Activated naive CD8-positive, alpha-beta T cell treated with anti-CD3 and anti-CD28 coated beads, Interleukin-2, amount 50 U/mL, for 16 hours (primary cell): Measurements from ENCODE around the gene FAHD1.
"Not testable (repeated sequence)": the region's sequence is repeated elsewhere in the genome, so short reads cannot be mapped to it uniquely, and the experiment has no call there.

Source experiments
- DNase-seq: peaks from one replicate; pipeline ENCODE4 v3.0.0-alpha.2; 2020; ENCODE audit warnings: low read depth, low spot score

FAHD1 gene

GRCh38 chr16:1846416-1846815 is 19.4 kb downstream of the FAHD1 start:
- DNase-seq: no peak

GRCh38 chr16:1850981-1851380 is 24.0 kb downstream of the FAHD1 start:
- no peak for DNase-seq

GRCh38 chr16:1851793-1852192 is 24.8 kb downstream of the FAHD1 start:
- no peak for DNase-seq

GRCh38 chr16:1857433-1858097 is 30.6 kb downstream of the FAHD1 start:
- DNase-seq: no peak

- no peak for DNase-seq
These were observed 31.3 kb downstream of the FAHD1 start for GRCh38 chr16:1858189-1858865.

GRCh38 chr16:1859650-1860049 is 32.6 kb downstream of the FAHD1 start:
- no peak for DNase-seq

- no peak for DNase-seq
These were observed 34.7 kb downstream of the FAHD1 start for GRCh38 chr16:1861730-1862129.

- no peak for DNase-seq
These were observed 35.4 kb downstream of the FAHD1 start for GRCh38 chr16:1862394-1862793.

GRCh38 chr16:1863681-1864460 is 36.9 kb downstream of the FAHD1 start:
- no peak for DNase-seq

- no peak for DNase-seq
These were observed 39.1 kb downstream of the FAHD1 start for GRCh38 chr16:1865902-1866690.

GRCh38 chr16:1870365-1871082 is 43.5 kb downstream of the FAHD1 start:
- no peak for DNase-seq

- DNase-seq: no peak
These were observed 45.1 kb downstream of the FAHD1 start, which contains the start of gene MEIOB for GRCh38 chr16:1871974-1872635. Gene MEIOB (minus strand): TSS chr16:1872164. CDS start chr16:1868175, 3,989 bp downstream.

- DNase-seq: no peak
These were observed 47.8 kb downstream of the FAHD1 start for GRCh38 chr16:1874854-1875253.

GRCh38 chr16:1876066-1876465 is 49.1 kb downstream of the FAHD1 start:
- DNase-seq: not testable (repeated sequence)

GRCh38 chr16:1876468-1876867 is 49.5 kb downstream of the FAHD1 start:
- no peak for DNase-seq

GRCh38 chr16:1877089-1877488 is 50.1 kb downstream of the FAHD1 start:
- no peak for DNase-seq

GRCh38 chr16:1877804-1878203 is 50.8 kb downstream of the FAHD1 start:
- DNase-seq: no peak

GRCh38 chr16:1878256-1878655 is 51.2 kb downstream of the FAHD1 start:
- no peak for DNase-seq
